HK-2 (cell line): ENCODE results near the gene MCCC1.
A peak's percentile ranks its signal among the peaks of the same experiment; 100 is the strongest.
"Not testable (repeated sequence)": the region's sequence is repeated elsewhere in the genome, so short reads cannot be mapped to it uniquely, and the experiment has no call there.

Experiments used
- DNase-seq: peaks from one replicate; pipeline ENCODE4 v3.0.0-alpha.2; 2018; ENCODE audit not compliant: unreplicated experiment

Gene MCCC1

GRCh38 chr3:183046883-183047282 lies 52.4 kb downstream of the MCCC1 start:
- no peak for DNase-seq

- no peak for DNase-seq
Measured at GRCh38 chr3:183044547-183045229, 54.6 kb downstream of the MCCC1 start.

GRCh38 chr3:183038757-183039156 lies 60.5 kb downstream of the MCCC1 start:
- DNase-seq: no peak

GRCh38 chr3:183038221-183038620 lies 61.1 kb downstream of the MCCC1 start:
- DNase-seq: peak; percentile 72

- no peak for DNase-seq
Measured at GRCh38 chr3:183033746-183034145, 65.5 kb downstream of the MCCC1 start.

GRCh38 chr3:183032880-183033555 lies 66.3 kb downstream of the MCCC1 start:
- DNase-seq: no peak

GRCh38 chr3:183031826-183032225 lies 67.5 kb downstream of the MCCC1 start:
- DNase-seq: no peak

GRCh38 chr3:183028416-183028815 lies 70.9 kb downstream of the MCCC1 start:
- DNase-seq: no peak

- DNase-seq: no peak
Measured at GRCh38 chr3:183027276-183027675, 72.0 kb downstream of the MCCC1 start.

- DNase-seq: no peak
Measured at GRCh38 chr3:183022936-183023516, 76.3 kb downstream of the MCCC1 start.

GRCh38 chr3:183018421-183019192 lies 80.7 kb downstream of the MCCC1 start:
- no peak for DNase-seq

GRCh38 chr3:183015185-183015584 lies 84.1 kb downstream of the MCCC1 start:
- DNase-seq: no peak

- no peak for DNase-seq
Measured at GRCh38 chr3:183013856-183014255, 85.4 kb downstream of the MCCC1 start.

GRCh38 chr3:183013074-183013473 lies 86.2 kb downstream of the MCCC1 start:
- DNase-seq: no peak

GRCh38 chr3:183008800-183009199 lies 90.5 kb downstream of the MCCC1 start:
- DNase-seq: no peak

- no peak for DNase-seq
Measured at GRCh38 chr3:183008303-183008702, 91.0 kb downstream of the MCCC1 start.

GRCh38 chr3:183006396-183007002 lies 92.8 kb downstream of the MCCC1 start:
- DNase-seq: no peak

- DNase-seq: no peak
Measured at GRCh38 chr3:182999767-183000166, 99.5 kb downstream of the MCCC1 start.

- DNase-seq: not testable (repeated sequence)
Measured at GRCh38 chr3:182993486-182994201, 105.7 kb downstream of the MCCC1 start.

- no peak for DNase-seq
Measured at GRCh38 chr3:182989566-182989965, 109.7 kb downstream of the MCCC1 start.

- DNase-seq: no peak
Measured at GRCh38 chr3:182986021-182986420, 113.3 kb downstream of the MCCC1 start.
